Activated CD8-positive, alpha-beta T cell treated with anti-CD3 and anti-CD28 coated beads, Interleukin-2, amount 10 ng/mL, durations not matched to agents 7 days and 5 days (primary cell): ENCODE measurements around the gene TCEA2. TPM values are rescaled to one million over a fixed set of nuclear protein-coding genes. Genes with fewer than 3 reads are reported as not detected.

Experiments used
- ATAC-seq: fragments of 150-1000 bp; cut with Tn5 transposase; one replicate; pipeline ENCODE4 v1.10.0; 2021; ENCODE audit warnings: moderate library complexity
- CTCF ChIA-PET: fragments of 350-600 bp; sonication (Branson Sonifier 250); formaldehyde crosslinking; loops from one replicate; lab custom pipeline; 2021; ENCODE audit warnings: antibody characterized with exemption; lab: Charles Lee
- POLR2A ChIA-PET: fragments of 350-600 bp; sonication (Branson Sonifier 250); formaldehyde crosslinking; loops from one replicate; lab custom pipeline; 2021; ENCODE audit warnings: antibody characterized with exemption; lab: Charles Lee
- DNase-seq: peaks from one replicate; pipeline ENCODE4 v3.0.0-alpha.2; 2020
- H3K27ac Mint-ChIP-seq: one replicate; pipeline ENCODE4 v1.8.0; 2021; ENCODE audit warnings: mild to moderate bottlenecking, mixed read lengths
- H3K27me3 Mint-ChIP-seq: one replicate; pipeline ENCODE4 v1.8.0; 2021; ENCODE audit warnings: low read depth, mixed read lengths
- H3K36me3 Mint-ChIP-seq: one replicate; pipeline ENCODE4 v1.8.0; 2021; ENCODE audit warnings: low read depth, mixed read lengths
- H3K4me1 Mint-ChIP-seq: one replicate; pipeline ENCODE4 v1.8.0; 2021; ENCODE audit warnings: low read depth, mixed read lengths
- H3K4me3 Mint-ChIP-seq: one replicate; pipeline ENCODE4 v1.8.0; 2021; ENCODE audit warnings: mild to moderate bottlenecking, mixed read lengths
- H3K9me3 Mint-ChIP-seq: one replicate; pipeline ENCODE4 v1.8.0; 2022; ENCODE audit warnings: mixed read lengths; ENCODE audit not compliant: insufficient read depth
- total RNA-seq, 2 experiments: library from RNA; stranded (reverse); gene quantifications; one replicate each; pipeline ENCODE4 v1.2.3, GENCODE V29; 2021

TCEA2 gene
- total RNA-seq, 2 experiments from 2014 or later, result 49.6 to 55.3 TPM

- H3K4me3 Mint-ChIP-seq, result no peak overlapping the region
- DNase-seq (peak; percentile 17), ATAC-seq (no peak)
- H3K4me1 Mint-ChIP-seq, result no peaks in the 10 kb centered on the region
- H3K9me3 Mint-ChIP-seq, result no peaks in the 10 kb centered on the region
- H3K27me3 Mint-ChIP-seq, result peaks cover 2% of the 10 kb centered on the region
- ChIA-PET POLR2A (no interaction called here), CTCF (no interaction called here)
- no peaks in the 10 kb centered on the region for H3K36me3 Mint-ChIP-seq
- H3K27ac Mint-ChIP-seq, result no peak overlapping the region
Measured at GRCh38 chr20:64108731-64109681, 46.0 kb downstream of the TCEA2 start.

- no peaks in the 10 kb centered on the region for H3K9me3 Mint-ChIP-seq
- H3K4me1 Mint-ChIP-seq, result no peaks in the 10 kb centered on the region
- no peaks in the 10 kb centered on the region for H3K36me3 Mint-ChIP-seq
- peaks cover 2% of the 10 kb centered on the region for H3K27me3 Mint-ChIP-seq
- no peak overlapping the region for H3K27ac Mint-ChIP-seq
- DNase-seq (peak; percentile 4), ATAC-seq (no peak)
- H3K4me3 Mint-ChIP-seq, result no peak overlapping the region
- POLR2A ChIA-PET, result no interaction called here
- CTCF ChIA-PET, result no interaction called here
Measured at GRCh38 chr20:64109831-64110391, 46.9 kb downstream of the TCEA2 start.

GRCh38 chr20:64110411-64111068, 47.5 kb downstream of the TCEA2 start:
- H3K9me3 Mint-ChIP-seq, result no peaks in the 10 kb centered on the region
- DNase-seq (peak; percentile 17), ATAC-seq (no peak)
- H3K4me3 Mint-ChIP-seq, result no peak overlapping the region
- H3K36me3 Mint-ChIP-seq, result no peaks in the 10 kb centered on the region
- H3K27ac Mint-ChIP-seq, result no peak overlapping the region
- H3K4me1 Mint-ChIP-seq, result no peaks in the 10 kb centered on the region
- ChIA-PET CTCF (interaction anchor here (1.3 kb wide), 1 partner anchor 27 kb away, joined by 6 read pairs; the partner anchor contains the start of gene LKAAEAR1), POLR2A (no interaction called here)
- peaks cover 2% of the 10 kb centered on the region for H3K27me3 Mint-ChIP-seq

GRCh38 chr20:64111841-64112641, 49.0 kb downstream of the TCEA2 start:
- ATAC-seq (no peak), DNase-seq (peak; percentile 15)
- ChIA-PET CTCF (interaction anchor here (0.9 to 1.3 kb wide), 2 partner anchors 11 to 28 kb away, joined by 4 to 6 read pairs; partner anchors contain the start of gene LKAAEAR1), POLR2A (no interaction called here)
- H3K4me1 Mint-ChIP-seq, result no peaks in the 10 kb centered on the region
- H3K9me3 Mint-ChIP-seq, result no peaks in the 10 kb centered on the region
- no peak overlapping the region for H3K4me3 Mint-ChIP-seq
- no peak overlapping the region for H3K27ac Mint-ChIP-seq
- no peaks in the 10 kb centered on the region for H3K36me3 Mint-ChIP-seq
- peaks cover 2% of the 10 kb centered on the region for H3K27me3 Mint-ChIP-seq

- DNase-seq (peak; percentile 15), ATAC-seq (no peak)
- Mint-ChIP-seq H3K9me3 (no peaks in the 10 kb centered on the region), H3K4me3 (no peak overlapping the region), H3K27me3 (peaks cover under 1% of the 10 kb centered on the region), H3K27ac (no peak overlapping the region), H3K36me3 (no peaks in the 10 kb centered on the region), H3K4me1 (no peaks in the 10 kb centered on the region)
- ChIA-PET POLR2A (no interaction called here), CTCF (no interaction called here)
Measured at GRCh38 chr20:64112691-64113443, 49.9 kb downstream of the TCEA2 start.

GRCh38 chr20:64113444-64113775, 50.4 kb downstream of the TCEA2 start:
- H3K36me3 Mint-ChIP-seq, result no peaks in the 10 kb centered on the region
- H3K27ac Mint-ChIP-seq, result no peak overlapping the region
- no peak for ATAC-seq
- CTCF ChIA-PET, result no interaction called here
- no peak for DNase-seq
- H3K27me3 Mint-ChIP-seq, result no peaks in the 10 kb centered on the region
- H3K4me3 Mint-ChIP-seq, result no peak overlapping the region
- no peaks in the 10 kb centered on the region for H3K9me3 Mint-ChIP-seq
- POLR2A ChIA-PET, result no interaction called here
- H3K4me1 Mint-ChIP-seq, result no peaks in the 10 kb centered on the region

GRCh38 chr20:64113796-64114355, 50.9 kb downstream of the TCEA2 start:
- Mint-ChIP-seq H3K27ac (no peak overlapping the region), H3K9me3 (no peaks in the 10 kb centered on the region), H3K36me3 (no peaks in the 10 kb centered on the region), H3K4me1 (no peaks in the 10 kb centered on the region), H3K4me3 (no peak overlapping the region), H3K27me3 (no peaks in the 10 kb centered on the region)
- ChIA-PET CTCF (no interaction called here), POLR2A (no interaction called here)
- ATAC-seq (no peak), DNase-seq (peak; percentile 20)

GRCh38 chr20:64114356-64114971, 51.5 kb downstream of the TCEA2 start:
- Mint-ChIP-seq H3K27ac (no peak overlapping the region), H3K36me3 (no peaks in the 10 kb centered on the region), H3K27me3 (no peaks in the 10 kb centered on the region), H3K4me1 (no peaks in the 10 kb centered on the region), H3K4me3 (no peak overlapping the region), H3K9me3 (no peaks in the 10 kb centered on the region)
- DNase-seq (peak; percentile 17), ATAC-seq (no peak)
- CTCF ChIA-PET, result no interaction called here
- POLR2A ChIA-PET, result interaction anchor here (0.6 kb wide), 1 partner anchor 70 kb away, joined by 3 read pairs; no protein-coding TSS in a partner anchor

GRCh38 chr20:64115171-64115911, 52.3 kb downstream of the TCEA2 start:
- DNase-seq (peak; percentile 13), ATAC-seq (no peak)
- Mint-ChIP-seq H3K36me3 (no peaks in the 10 kb centered on the region), H3K4me1 (peaks cover 8% of the 10 kb centered on the region), H3K9me3 (no peaks in the 10 kb centered on the region), H3K27me3 (no peaks in the 10 kb centered on the region), H3K27ac (no peak overlapping the region), H3K4me3 (no peak overlapping the region)
- POLR2A ChIA-PET, result interaction anchor here (0.6 kb wide), 1 partner anchor 71 kb away, joined by 3 read pairs; no protein-coding TSS in a partner anchor
- CTCF ChIA-PET, result no interaction called here

GRCh38 chr20:64116016-64116415, 53.0 kb downstream of the TCEA2 start:
- Mint-ChIP-seq H3K9me3 (no peaks in the 10 kb centered on the region), H3K36me3 (no peaks in the 10 kb centered on the region), H3K27ac (no peak overlapping the region), H3K4me1 (peaks cover 10% of the 10 kb centered on the region), H3K4me3 (no peak overlapping the region), H3K27me3 (no peaks in the 10 kb centered on the region)
- ChIA-PET CTCF (no interaction called here), POLR2A (no interaction called here)
- ATAC-seq (no peak), DNase-seq (no peak)
